ENCODE measurements around the gene CLEC16A. TPM values are rescaled to one million over a fixed set of nuclear protein-coding genes. Genes with fewer than 3 reads are reported as not detected.
A peak's percentile ranks its signal among the peaks of the same experiment; 100 is the strongest.

CLEC16A gene
- total RNA-seq, 1 donor from 2014 or later = 7.8 TPM

DNA sequence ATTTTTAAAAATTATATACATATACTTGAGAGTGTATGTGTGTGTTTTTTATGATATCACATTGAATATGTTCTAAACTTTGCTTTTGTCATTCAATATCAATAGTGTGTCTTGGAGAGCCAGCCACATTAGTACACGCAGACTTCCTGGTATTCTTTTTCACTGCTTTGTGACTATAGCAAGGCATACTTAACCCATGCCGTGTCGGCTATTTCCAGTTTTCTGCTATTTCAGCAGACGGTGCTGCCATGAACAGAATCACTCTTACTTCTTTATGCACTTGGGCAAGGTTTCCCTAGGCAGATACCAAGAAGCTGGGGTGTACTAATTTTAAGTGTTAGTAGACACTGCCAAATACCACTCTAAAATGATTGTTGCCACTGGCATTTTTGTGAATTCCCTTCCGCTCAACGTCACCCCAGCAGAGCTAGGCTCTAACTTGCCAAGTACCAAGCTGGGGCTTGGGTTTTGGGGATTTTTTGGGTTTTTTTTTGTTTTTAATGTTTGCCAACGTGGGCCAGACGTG is 176.8 kb downstream of the CLEC16A start:
- no peak overlapping the region for H3K4me2 ChIP-seq
- no peak overlapping the region for H2AFZ ChIP-seq (replicated peaks)
- H3K4me1 ChIP-seq = no peaks in the 10 kb centered on the region
- H3F3A ChIP-seq (ENCODE audit: low read depth) = no peaks in the 10 kb centered on the region
- H3K9me3 Mint-ChIP-seq = no peaks in the 10 kb centered on the region
- H4K20me1 ChIP-seq (ENCODE audit: low read depth) = no peaks in the 10 kb centered on the region
- no peaks in the 10 kb centered on the region for H3K36me3 ChIP-seq
- no peak overlapping the region for H3K27ac Mint-ChIP-seq
- H3K79me2 ChIP-seq (ENCODE audit: low read depth) = no peaks in the 10 kb centered on the region
- H3K4me3 ChIP-seq = no peak overlapping the region
- H3K27ac ChIP-seq = no peak overlapping the region
- no peak overlapping the region for H3K9ac ChIP-seq
- no peak overlapping the region for H3K4me3 Mint-ChIP-seq
- no peaks in the 10 kb centered on the region for H3K27me3 Mint-ChIP-seq (ENCODE audit: insufficient read depth, low read depth)
- peaks cover 9% of the 10 kb centered on the region for H3K36me3 Mint-ChIP-seq
- H3K4me1 Mint-ChIP-seq = peaks cover under 1% of the 10 kb centered on the region
- H3K9me3 ChIP-seq (ENCODE audit: low read depth) = no peaks in the 10 kb centered on the region
- TF ChIP-seq EZH2phosphoT487 (IDR thresholded peaks at IDR 0.05) (no peak), EZH2 (IDR thresholded peaks at IDR 0.05) (no peak)
- TF ChIP-seq, protein P1, sequence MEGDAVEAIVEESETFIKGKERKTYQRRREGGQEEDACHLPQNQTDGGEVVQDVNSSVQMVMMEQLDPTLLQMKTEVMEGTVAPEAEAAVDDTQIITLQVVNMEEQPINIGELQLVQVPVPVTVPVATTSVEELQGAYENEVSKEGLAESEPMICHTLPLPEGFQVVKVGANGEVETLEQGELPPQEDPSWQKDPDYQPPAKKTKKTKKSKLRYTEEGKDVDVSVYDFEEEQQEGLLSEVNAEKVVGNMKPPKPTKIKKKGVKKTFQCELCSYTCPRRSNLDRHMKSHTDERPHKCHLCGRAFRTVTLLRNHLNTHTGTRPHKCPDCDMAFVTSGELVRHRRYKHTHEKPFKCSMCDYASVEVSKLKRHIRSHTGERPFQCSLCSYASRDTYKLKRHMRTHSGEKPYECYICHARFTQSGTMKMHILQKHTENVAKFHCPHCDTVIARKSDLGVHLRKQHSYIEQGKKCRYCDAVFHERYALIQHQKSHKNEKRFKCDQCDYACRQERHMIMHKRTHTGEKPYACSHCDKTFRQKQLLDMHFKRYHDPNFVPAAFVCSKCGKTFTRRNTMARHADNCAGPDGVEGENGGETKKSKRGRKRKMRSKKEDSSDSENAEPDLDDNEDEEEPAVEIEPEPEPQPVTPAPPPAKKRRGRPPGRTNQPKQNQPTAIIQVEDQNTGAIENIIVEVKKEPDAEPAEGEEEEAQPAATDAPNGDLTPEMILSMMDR (IDR thresholded peaks at IDR 0.05) = no peak
- no peak for DNase-seq (ENCODE audit: low spot score)
- H3K27me3 ChIP-seq = no peaks in the 10 kb centered on the region

DNA sequence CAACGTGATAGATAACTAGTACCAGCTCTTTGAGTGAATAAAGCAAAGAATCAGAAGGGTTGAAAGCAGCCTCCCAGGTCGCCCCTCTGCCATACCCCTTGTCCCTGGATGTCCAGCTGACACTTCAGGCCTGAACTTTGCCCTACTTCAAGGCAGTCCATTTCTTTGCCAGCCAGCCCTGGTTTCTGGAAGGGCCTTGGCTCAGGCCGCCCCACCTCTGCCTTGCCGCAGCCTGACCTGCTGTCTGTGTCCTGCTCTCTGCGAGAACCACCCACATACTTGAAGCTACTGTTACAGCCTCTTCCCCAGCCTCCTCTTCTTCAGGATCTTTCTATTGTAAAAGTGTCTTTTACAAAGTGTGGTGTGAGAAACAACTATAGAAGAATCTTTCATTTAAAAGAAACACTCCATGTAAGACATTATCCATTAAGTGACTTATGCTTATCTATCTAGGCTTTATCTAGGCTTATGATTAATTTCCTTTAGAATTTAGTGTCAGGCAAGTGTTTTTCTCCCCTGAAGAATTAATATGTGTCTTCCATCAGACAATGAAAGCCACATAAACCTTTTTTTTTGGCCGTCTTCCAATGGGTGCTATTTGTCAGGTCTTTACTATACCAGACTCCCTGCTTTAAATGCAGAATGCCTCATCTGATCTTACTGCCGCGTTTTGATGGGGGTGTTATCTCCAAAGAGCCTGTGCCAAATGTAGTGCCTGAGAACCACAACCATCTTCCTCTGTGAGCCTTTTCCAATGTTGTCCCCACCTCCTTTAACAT is 177.7 kb downstream of the CLEC16A start:
- Mint-ChIP-seq H3K4me1 (peaks cover 6% of the 10 kb centered on the region), H3K4me3 (no peak overlapping the region), H3K27ac (peak overlapping the region; percentile 9), H3K27me3 (ENCODE audit: insufficient read depth, low read depth) (peaks cover 2% of the 10 kb centered on the region), H3K36me3 (peaks cover 12% of the 10 kb centered on the region), H3K9me3 (no peaks in the 10 kb centered on the region)
- Histone ChIP-seq H3K27me3 (no peaks in the 10 kb centered on the region), H3K9ac (no peak overlapping the region), H3K27ac (no peak overlapping the region), H3K4me2 (no peak overlapping the region), H3K36me3 (no peaks in the 10 kb centered on the region), H3F3A (ENCODE audit: low read depth) (no peaks in the 10 kb centered on the region), H4K20me1 (ENCODE audit: low read depth) (no peaks in the 10 kb centered on the region), H3K9me3 (ENCODE audit: low read depth) (no peaks in the 10 kb centered on the region), H3K4me3 (no peak overlapping the region), H3K79me2 (ENCODE audit: low read depth) (no peaks in the 10 kb centered on the region), H2AFZ (replicated peaks) (no peak overlapping the region), H3K4me1 (no peaks in the 10 kb centered on the region)
- TF ChIP-seq EZH2phosphoT487 (IDR thresholded peaks at IDR 0.05) (no peak), EZH2 (IDR thresholded peaks at IDR 0.05) (no peak)
- TF ChIP-seq, protein P1 (IDR thresholded peaks at IDR 0.05) = no peak
- DNase-seq (ENCODE audit: low spot score) = no peak

DNA sequence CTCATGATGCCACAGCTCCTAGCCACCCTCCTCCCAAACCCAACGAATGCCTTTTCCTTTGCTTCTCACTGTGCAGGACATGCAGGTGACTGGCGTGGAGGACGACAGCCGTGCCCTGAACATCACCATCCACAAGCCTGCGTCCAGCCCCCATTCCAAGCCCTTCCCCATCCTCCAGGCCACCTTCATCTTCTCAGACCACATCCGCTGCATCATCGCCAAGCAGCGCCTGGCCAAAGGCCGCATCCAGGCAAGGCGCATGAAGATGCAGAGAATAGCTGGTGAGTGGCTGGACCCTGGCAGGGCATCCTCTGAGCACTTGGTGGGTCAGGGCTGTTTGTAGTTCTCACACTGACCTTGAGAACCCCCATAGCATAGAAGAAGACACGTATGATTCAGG is 179.3 kb downstream of the CLEC16A start:
- Mint-ChIP-seq H3K4me3 (no peak overlapping the region), H3K9me3 (no peaks in the 10 kb centered on the region), H3K27me3 (ENCODE audit: insufficient read depth, low read depth) (peaks cover 2% of the 10 kb centered on the region), H3K27ac (no peak overlapping the region), H3K36me3 (peaks cover 12% of the 10 kb centered on the region), H3K4me1 (peaks cover 6% of the 10 kb centered on the region)
- no peaks in the 10 kb centered on the region for H3K4me1 ChIP-seq
- H3K9ac ChIP-seq = no peak overlapping the region
- no peaks in the 10 kb centered on the region for H3K36me3 ChIP-seq
- no peaks in the 10 kb centered on the region for H3K27me3 ChIP-seq
- no peaks in the 10 kb centered on the region for H4K20me1 ChIP-seq (ENCODE audit: low read depth)
- no peak overlapping the region for H3K4me2 ChIP-seq
- no peaks in the 10 kb centered on the region for H3F3A ChIP-seq (ENCODE audit: low read depth)
- H2AFZ ChIP-seq (replicated peaks) = no peak overlapping the region
- DNase-seq (ENCODE audit: low spot score) = no peak
- H3K9me3 ChIP-seq (ENCODE audit: low read depth) = no peaks in the 10 kb centered on the region
- no peaks in the 10 kb centered on the region for H3K79me2 ChIP-seq (ENCODE audit: low read depth)
- no peak overlapping the region for H3K4me3 ChIP-seq
- TF ChIP-seq EZH2phosphoT487 (IDR thresholded peaks at IDR 0.05) (no peak), EZH2 (IDR thresholded peaks at IDR 0.05) (no peak)
- TF ChIP-seq, protein P1 (IDR thresholded peaks at IDR 0.05) = no peak
- no peak overlapping the region for H3K27ac ChIP-seq
